Subcutaneous abdominal adipose tissue (tissue), 5 donors: ENCODE results near the gene STON2.

Experiments
- H3K27ac ChIP-seq: one replicate; pipeline ENCODE4 v1.7.0; 2013; ENCODE audit warnings: low read depth, mild to moderate bottlenecking, inconsistent platforms, low read length, moderate library complexity
- H3K27me3 ChIP-seq, 5 donors: one replicate each; pipeline ENCODE4 v1.7.0; 2013; ENCODE audit warnings: low read length in 5 of 5, inconsistent platforms in 1 of 5; ENCODE audit not compliant: control insufficient read depth in 5 of 5, insufficient read depth in 4 of 5
- H3K36me3 ChIP-seq, 5 donors: one replicate each; pipeline ENCODE4 v1.7.0; 2013; ENCODE audit warnings: low read length in 5 of 5; ENCODE audit not compliant: control insufficient read depth in 5 of 5, insufficient read depth in 5 of 5
- H3K4me1 ChIP-seq, 5 donors: one replicate each; pipeline ENCODE4 v1.7.0; 2013; ENCODE audit warnings: low read length in 5 of 5, mild to moderate bottlenecking in 3 of 5, moderate library complexity in 1 of 5; ENCODE audit not compliant: control insufficient read depth in 5 of 5, insufficient read depth in 5 of 5
- H3K4me3 ChIP-seq, 5 donors: one replicate each; pipeline ENCODE4 v1.7.0; 2013; ENCODE audit warnings: low read length in 5 of 5, low read depth in 1 of 5
- H3K9ac ChIP-seq, 5 donors: one replicate each; pipeline ENCODE4 v1.7.0; 2013; ENCODE audit warnings: low read length in 5 of 5, mild to moderate bottlenecking in 4 of 5, moderate library complexity in 3 of 5
- H3K9me3 ChIP-seq, 5 donors: one replicate each; pipeline ENCODE4 v1.7.0; 2013; ENCODE audit warnings: low read length in 5 of 5; ENCODE audit not compliant: control insufficient read depth in 5 of 5
- donor health status: healthy.
- donor health status: healthy.
- donor health status: healthy.
- donor health status: healthy.
- donor health status: healthy.

The STON2 gene

DNA sequence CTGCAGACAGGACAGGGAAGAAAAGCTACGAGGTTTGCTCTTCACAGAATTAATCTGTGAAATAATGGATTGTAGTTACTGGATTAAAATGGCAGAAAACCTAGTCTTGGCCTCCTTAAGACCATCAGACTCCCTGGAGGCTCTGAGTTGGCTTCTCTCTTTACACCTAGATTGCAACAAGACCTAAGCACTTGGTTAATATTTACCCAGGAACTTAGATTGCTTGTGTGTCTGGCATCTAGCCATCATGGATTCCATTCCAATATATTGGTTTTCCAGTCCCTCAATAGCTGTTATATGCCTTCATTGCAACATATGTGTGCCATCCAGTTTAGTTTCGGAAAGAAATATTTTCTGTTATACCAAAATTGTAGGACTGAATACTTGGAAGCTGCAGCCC lies 177.4 kb downstream of the STON2 start:
- no peaks in the 10 kb centered on the region for H3K36me3 ChIP-seq
- H3K9me3 ChIP-seq = no peaks in the 10 kb centered on the region
- peaks cover 3 to 23% (median 18%) of the 10 kb centered on the region in 5 donors for H3K4me1 ChIP-seq
- H3K4me3 ChIP-seq = no peak overlapping the region
- H3K27me3 ChIP-seq = no peaks in the 10 kb centered on the region
- H3K27ac ChIP-seq = no peak overlapping the region
- H3K9ac ChIP-seq = no peak overlapping the region

DNA sequence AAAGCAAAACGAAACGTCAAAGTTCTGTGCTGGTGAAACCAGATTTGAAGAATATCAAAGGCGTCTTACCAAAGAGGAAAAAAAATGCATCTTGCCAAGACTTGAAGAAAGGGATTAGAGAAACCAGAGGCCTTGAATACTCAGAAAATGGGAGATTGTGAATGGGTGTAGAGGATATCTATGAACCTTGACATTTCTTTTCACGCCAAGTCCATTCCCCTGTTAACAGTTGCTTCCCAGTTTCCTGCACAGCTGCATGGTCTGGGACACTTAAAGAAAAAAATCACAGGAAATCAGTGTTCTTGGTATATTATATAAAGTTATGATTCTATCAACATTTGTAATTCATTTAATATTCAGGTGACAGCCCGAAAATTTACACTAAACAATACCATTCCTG lies 178.0 kb downstream of the STON2 start:
- H3K36me3 ChIP-seq = no peaks in the 10 kb centered on the region
- peak overlapping the region in 3 of 5 donors; percentile 70 to 83 (median 71) for H3K4me3 ChIP-seq
- no peaks in the 10 kb centered on the region for H3K9me3 ChIP-seq
- peak overlapping the region; percentile 97 for H3K27ac ChIP-seq
- H3K4me1 ChIP-seq = peaks cover 3 to 27% (median 21%) of the 10 kb centered on the region in 5 donors
- H3K9ac ChIP-seq = no peak overlapping the region
- no peaks in the 10 kb centered on the region for H3K27me3 ChIP-seq

- peaks cover 0 to 3% (median 0%) of the 10 kb centered on the region in 5 donors for H3K36me3 ChIP-seq
- no peaks in the 10 kb centered on the region for H3K27me3 ChIP-seq
Observed at GRCh38 chr14:81221579-81222102, 178.5 kb downstream of the STON2 start.

DNA sequence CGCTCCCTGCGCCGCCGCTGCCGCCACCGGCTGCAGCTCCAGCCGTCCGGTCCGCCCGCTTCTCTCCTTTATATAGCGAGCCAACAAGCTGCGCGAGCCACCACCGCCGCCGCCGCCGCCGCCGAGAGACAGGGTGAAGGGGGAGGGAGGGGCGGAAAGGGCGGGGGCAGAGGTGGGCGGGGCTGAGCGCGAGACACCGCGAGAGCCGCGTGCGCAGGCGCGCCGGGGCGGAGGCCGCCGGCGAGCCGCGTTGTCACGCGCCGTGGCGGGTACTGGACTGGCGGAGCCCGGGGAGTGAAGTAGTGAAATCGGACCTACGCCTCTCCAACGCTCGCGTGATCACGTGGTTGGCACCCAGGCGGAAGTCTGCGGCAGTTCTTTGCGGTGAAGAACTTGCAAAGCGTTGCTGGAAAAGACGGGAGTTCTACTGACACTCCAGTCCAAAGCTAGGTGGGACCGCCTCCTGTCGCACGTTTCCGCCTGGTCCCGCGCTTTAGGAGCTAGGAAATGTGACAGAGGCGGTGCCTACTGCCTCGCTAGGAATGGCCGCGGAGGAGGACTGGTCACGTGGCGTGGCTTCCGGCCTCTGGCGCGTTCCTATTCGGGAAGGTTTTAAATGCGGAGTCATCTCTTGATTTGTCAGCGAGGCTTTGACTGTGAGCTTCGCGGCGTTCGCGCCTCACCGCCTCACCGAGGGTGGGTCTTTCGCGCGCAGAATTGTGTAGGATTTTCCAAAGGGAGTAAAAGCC lies 179.1 kb downstream of the STON2 start, which contains the start of gene GTF2A1:
Gene GTF2A1, minus strand, starts transcription at position 130 of the 749 bp plus-strand sequence. CDS start 441 bp downstream, outside the sequence.
- peaks cover 3 to 27% (median 23%) of the 10 kb centered on the region in 5 donors for H3K4me1 ChIP-seq
- no peaks in the 10 kb centered on the region for H3K9me3 ChIP-seq
- H3K27me3 ChIP-seq = no peaks in the 10 kb centered on the region
- peak within 1 kb of the TSS; percentile 95 to 98 (median 97) for H3K9ac ChIP-seq
- H3K27ac ChIP-seq = peak within 1 kb of the TSS; percentile 97
- H3K36me3 ChIP-seq = peaks cover 0 to 4% (median 2%) of the 10 kb centered on the region in 5 donors
- H3K4me3 ChIP-seq = peak within 1 kb of the TSS; percentile 83 to 97 (median 96)

More at GRCh38 chr14:81221579-81222102, 178.5 kb downstream of the STON2 start:
- H3K9ac ChIP-seq = peak overlapping the region; percentile 67 to 97 (median 88)
- H3K4me3 ChIP-seq = peak overlapping the region; percentile 70 to 91 (median 83)
- H3K9me3 ChIP-seq = no peaks in the 10 kb centered on the region
- peaks cover 3 to 27% (median 23%) of the 10 kb centered on the region in 5 donors for H3K4me1 ChIP-seq
- H3K27ac ChIP-seq = peak overlapping the region; percentile 97

DNA sequence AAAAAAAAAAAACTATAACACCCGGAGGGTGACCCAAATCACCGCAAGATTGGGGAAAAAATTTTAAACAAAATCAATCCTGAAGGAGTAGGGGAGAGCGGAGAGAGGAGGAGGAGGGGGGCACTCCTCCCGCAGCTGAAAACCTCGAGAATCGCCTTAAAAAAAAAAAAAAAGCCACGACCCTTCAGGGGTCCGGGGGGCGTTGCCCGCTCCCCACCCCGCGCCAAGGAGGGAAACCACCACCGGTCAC lies 179.6 kb downstream of the STON2 start:
- Histone ChIP-seq H3K4me3 (peak overlapping the region; percentile 70 to 85 (median 80)), H3K27me3 (no peaks in the 10 kb centered on the region), H3K4me1 (peaks cover 3 to 27% (median 23%) of the 10 kb centered on the region in 5 donors), H3K9ac (peak overlapping the region; percentile 63 to 92 (median 89)), H3K36me3 (peaks cover 1 to 8% (median 5%) of the 10 kb centered on the region in 5 donors), H3K9me3 (no peaks in the 10 kb centered on the region), H3K27ac (peak overlapping the region; percentile 97)

DNA sequence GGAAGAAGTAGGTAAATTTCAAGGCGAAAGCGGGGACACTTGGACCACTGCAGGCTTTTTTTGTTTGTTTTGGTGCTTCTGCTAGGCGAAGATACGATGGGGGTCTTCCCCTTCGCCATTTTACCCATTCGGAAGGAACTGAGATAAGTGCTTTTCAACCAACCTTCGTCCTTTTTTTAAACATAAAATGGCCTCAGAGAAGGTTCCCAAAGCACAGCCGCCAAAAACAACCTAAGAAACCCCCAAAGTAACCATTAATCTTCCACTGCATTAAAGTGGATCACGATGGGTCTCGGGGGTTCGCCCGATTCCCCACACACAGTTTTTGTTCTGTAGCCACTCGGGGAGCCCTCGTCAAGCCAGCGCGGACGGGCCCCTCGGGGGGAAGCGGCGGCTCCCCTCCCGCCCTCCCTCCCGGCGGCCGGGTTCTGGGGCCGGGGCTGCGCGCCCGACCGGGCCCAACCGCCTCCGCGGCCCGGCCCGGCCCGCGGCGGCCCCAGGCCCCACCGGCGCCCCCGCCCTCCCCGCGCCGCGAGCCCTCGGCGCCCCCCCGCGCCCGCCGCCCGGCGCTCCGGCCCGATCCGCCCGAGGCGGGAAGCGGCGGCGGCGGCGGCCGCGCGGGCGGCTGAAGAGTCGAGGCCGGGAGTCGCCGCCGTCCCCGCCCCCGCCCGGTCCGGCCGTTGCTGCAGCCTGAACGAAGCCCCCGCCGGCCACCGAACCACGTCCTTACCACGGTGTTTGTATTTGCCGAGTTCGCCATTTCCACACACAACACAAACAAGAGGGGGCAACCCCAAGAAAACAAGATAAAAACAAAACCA lies 180.2 kb downstream of the STON2 start:
- H3K27me3 ChIP-seq = no peaks in the 10 kb centered on the region
- no peaks in the 10 kb centered on the region for H3K9me3 ChIP-seq
- peak overlapping the region; percentile 83 to 97 (median 96) for H3K4me3 ChIP-seq
- peak overlapping the region; percentile 97 for H3K27ac ChIP-seq
- H3K4me1 ChIP-seq = peaks cover 3 to 27% (median 23%) of the 10 kb centered on the region in 5 donors
- H3K9ac ChIP-seq = peak overlapping the region; percentile 95 to 98 (median 96)
- H3K36me3 ChIP-seq = peaks cover 5 to 14% (median 10%) of the 10 kb centered on the region in 5 donors

- H3K9ac ChIP-seq = peak overlapping the region; percentile 95 to 98 (median 96)
- peaks cover 5 to 17% (median 12%) of the 10 kb centered on the region in 5 donors for H3K36me3 ChIP-seq
- peaks cover 3 to 27% (median 23%) of the 10 kb centered on the region in 5 donors for H3K4me1 ChIP-seq
- peak overlapping the region; percentile 83 to 97 (median 96) for H3K4me3 ChIP-seq
- H3K27ac ChIP-seq = peak overlapping the region; percentile 96
- H3K9me3 ChIP-seq = no peaks in the 10 kb centered on the region
- no peaks in the 10 kb centered on the region for H3K27me3 ChIP-seq
Observed at GRCh38 chr14:81219210-81219758, 180.8 kb downstream of the STON2 start.

- Histone ChIP-seq H3K27me3 (no peaks in the 10 kb centered on the region), H3K27ac (no peak overlapping the region), H3K9me3 (no peaks in the 10 kb centered on the region), H3K4me3 (no peak overlapping the region), H3K9ac (no peak overlapping the region), H3K36me3 (peaks cover 14 to 50% (median 30%) of the 10 kb centered on the region in 5 donors), H3K4me1 (peaks cover 2 to 9% (median 5%) of the 10 kb centered on the region in 5 donors)
Observed at GRCh38 chr14:81211844-81212243, 188.3 kb downstream of the STON2 start.
